ENCODE results near the gene RIGI. TPM values are rescaled to one million over a fixed set of nuclear protein-coding genes. Genes with fewer than 3 reads are reported as not detected.

Gene RIGI
- 10 to 100 TPM in 1 of 4 donors, 1 to 10 TPM in 3; 6.5 to 10.4 (median 8.4) TPM for total RNA-seq

- Histone ChIP-seq H3K4me3 (peak within 1 kb of the TSS; percentile 58 to 88 (median 74)), H3K36me3 (no peaks in the 10 kb centered on the region), H3K4me1 (peaks cover 9 to 33% (median 16%) of the 10 kb centered on the region in 3 donors), H3K9me3 (no peaks in the 10 kb centered on the region), H3K27ac (peak within 1 kb of the TSS; percentile 85 to 94 (median 92)), H3K27me3 (no peaks in the 10 kb centered on the region)
- 0 to 1% methylated on average over 26 to 35 of the region's 37 CpGs for WGBS, 2 donors
- peak in 3 of 4 donors; percentile 36 to 49 (median 41) for TF ChIP-seq POLR2A (IDR thresholded peaks at IDR 0.05)
- TF ChIP-seq CTCF (IDR thresholded peaks at IDR 0.05): peak; percentile 9 to 67 (median 46)
- DNase-seq: peak; percentile 16
- intact Hi-C loops (cut with DNase I): loop anchor here (5.0 kb wide), 1 partner anchor 144 kb away; the partner anchor contains the start of gene ACO1
Measured at GRCh38 chr9:32526041-32526706, at the start of gene RIGI. Gene RIGI (minus strand): TSS chr9:32526196. CDS start chr9:32526166, 30 bp downstream.

- Histone ChIP-seq H3K27ac (no peak overlapping the region), H3K4me3 (no peak overlapping the region), H3K4me1 (peaks cover 8 to 41% (median 12%) of the 10 kb centered on the region in 3 donors), H3K27me3 (peaks cover 0 to 4% (median 0%) of the 10 kb centered on the region in 4 donors), H3K36me3 (peaks cover 0 to 8% (median 0%) of the 10 kb centered on the region in 3 donors), H3K9me3 (no peaks in the 10 kb centered on the region)
- DNase-seq: no peak
- TF ChIP-seq CTCF (IDR thresholded peaks at IDR 0.05): peak in 1 of 6 experiments; percentile 5
- no peak for TF ChIP-seq POLR2A (IDR thresholded peaks at IDR 0.05)
- intact Hi-C loops (cut with DNase I): loop anchor here (5.0 kb wide), 1 partner anchor 193 kb away; the partner anchor contains the start of gene ACO1
- WGBS, 2 donors: 33 to 50% methylated on average over 1 of the region's 1 CpG
Measured at GRCh38 chr9:32574858-32575257, 48.9 kb upstream of the RIGI start.

GRCh38 chr9:32573821-32574220, 47.8 kb upstream of the RIGI start:
- peak overlapping the region in 2 of 4 donors; percentile 95 to 96 for H3K27ac ChIP-seq
- peaks cover 0 to 18% (median 0%) of the 10 kb centered on the region in 3 donors for H3K36me3 ChIP-seq
- H3K27me3 ChIP-seq: no peaks in the 10 kb centered on the region
- no peak for DNase-seq
- WGBS, 2 donors: 78% methylated on average over 7 of the region's 7 CpGs
- intact Hi-C loops (cut with DNase I): no loop called here
- H3K4me1 ChIP-seq: peaks cover 8 to 34% (median 12%) of the 10 kb centered on the region in 3 donors
- TF ChIP-seq POLR2A (IDR thresholded peaks at IDR 0.05) (no peak), CTCF (IDR thresholded peaks at IDR 0.05) (no peak)
- H3K4me3 ChIP-seq: peak overlapping the region in 2 of 4 donors; percentile 86 to 97
- no peaks in the 10 kb centered on the region for H3K9me3 ChIP-seq

- 0% methylated on average over 5 to 28 of the region's 36 CpGs for WGBS, 2 donors
- intact Hi-C loops (cut with DNase I): no loop called here
Measured at GRCh38 chr9:32572900-32573523, 47.0 kb upstream of the RIGI start, which contains the start of gene NDUFB6. Gene NDUFB6 (minus strand): TSS chr9:32573159. CDS start chr9:32573060, 99 bp downstream.

More at GRCh38 chr9:32572900-32573523, 47.0 kb upstream of the RIGI start, which contains the start of gene NDUFB6:
- Histone ChIP-seq H3K27me3 (no peaks in the 10 kb centered on the region), H3K27ac (peak within 1 kb of the TSS; percentile 87 to 96 (median 94)), H3K36me3 (peaks cover 0 to 26% (median 0%) of the 10 kb centered on the region in 3 donors), H3K4me1 (peaks cover 8 to 34% (median 12%) of the 10 kb centered on the region in 3 donors), H3K9me3 (no peaks in the 10 kb centered on the region), H3K4me3 (peak within 1 kb of the TSS; percentile 79 to 97 (median 86))
- peak; percentile 57 for DNase-seq
- TF ChIP-seq CTCF (IDR thresholded peaks at IDR 0.05) (peak in 1 of 6 experiments; percentile 46), POLR2A (IDR thresholded peaks at IDR 0.05) (peak in 3 of 4 donors; percentile 70 to 83 (median 78))

All from esophagus squamous epithelium (tissue), 5 donors.